ENCODE data around the gene PEPD. TPM values are rescaled to one million over a fixed set of nuclear protein-coding genes. Genes with fewer than 3 reads are reported as not detected.

Gene PEPD
- total RNA-seq, 1 experiment from 2014 or later = 83.1 TPM

DNA sequence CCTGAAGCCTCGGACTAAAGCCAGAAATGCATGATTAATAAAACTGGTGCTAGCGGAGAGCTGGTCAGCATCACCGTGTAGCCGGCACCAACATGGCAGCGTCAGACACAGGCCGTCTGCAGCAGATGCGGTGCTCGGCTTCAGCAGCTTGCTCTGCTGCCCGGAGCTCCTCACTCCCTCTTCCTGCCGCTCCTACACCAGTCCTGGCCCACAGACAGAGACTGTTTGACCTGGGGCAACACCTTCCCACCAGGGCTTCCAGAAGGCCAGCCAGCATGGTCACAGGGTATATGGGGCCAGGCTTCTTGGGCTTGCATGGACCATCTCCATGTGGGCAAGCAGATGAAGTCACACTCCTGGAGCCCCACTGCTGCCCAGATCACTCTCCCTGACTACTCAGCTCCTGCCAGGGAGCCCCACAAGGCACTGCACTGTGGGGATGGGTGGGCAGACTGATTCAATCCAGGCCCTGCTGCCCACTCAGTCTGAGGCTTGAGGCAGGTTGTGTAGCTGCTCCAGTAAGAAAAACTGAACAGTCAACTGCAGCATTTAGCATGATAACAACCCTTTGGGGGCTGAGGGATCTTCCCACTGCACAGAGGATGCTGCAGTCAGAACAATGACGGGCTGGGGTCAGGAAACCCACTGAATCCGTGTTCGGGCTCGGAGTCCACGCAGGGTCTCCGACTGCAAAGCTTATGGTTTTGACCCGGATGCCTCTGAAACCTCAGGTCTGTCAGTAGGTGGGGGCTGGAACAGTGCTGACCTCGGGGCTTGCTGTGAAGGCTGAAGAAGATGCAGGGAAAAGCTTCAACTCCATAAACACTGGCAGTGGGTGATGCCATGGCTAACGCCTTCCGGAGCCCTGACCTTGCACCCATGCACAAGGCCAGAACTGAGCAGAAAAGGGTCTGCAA, 102.5 kb downstream of the PEPD start (continued):
- TF ChIP-seq FOXP1 (CRISPR knock-in tag; IDR thresholded peaks at IDR 0.05; ENCODE audit: borderline replicate concordance) = no peak
- TF ChIP-seq FOXK1 (CRISPR knock-in tag; IDR thresholded peaks at IDR 0.05) = no peak
- TF ChIP-seq ZNF219 (CRISPR knock-in tag; IDR thresholded peaks at IDR 0.05; ENCODE audit: borderline replicate concordance) = no peak
- TF ChIP-seq, protein P1, sequence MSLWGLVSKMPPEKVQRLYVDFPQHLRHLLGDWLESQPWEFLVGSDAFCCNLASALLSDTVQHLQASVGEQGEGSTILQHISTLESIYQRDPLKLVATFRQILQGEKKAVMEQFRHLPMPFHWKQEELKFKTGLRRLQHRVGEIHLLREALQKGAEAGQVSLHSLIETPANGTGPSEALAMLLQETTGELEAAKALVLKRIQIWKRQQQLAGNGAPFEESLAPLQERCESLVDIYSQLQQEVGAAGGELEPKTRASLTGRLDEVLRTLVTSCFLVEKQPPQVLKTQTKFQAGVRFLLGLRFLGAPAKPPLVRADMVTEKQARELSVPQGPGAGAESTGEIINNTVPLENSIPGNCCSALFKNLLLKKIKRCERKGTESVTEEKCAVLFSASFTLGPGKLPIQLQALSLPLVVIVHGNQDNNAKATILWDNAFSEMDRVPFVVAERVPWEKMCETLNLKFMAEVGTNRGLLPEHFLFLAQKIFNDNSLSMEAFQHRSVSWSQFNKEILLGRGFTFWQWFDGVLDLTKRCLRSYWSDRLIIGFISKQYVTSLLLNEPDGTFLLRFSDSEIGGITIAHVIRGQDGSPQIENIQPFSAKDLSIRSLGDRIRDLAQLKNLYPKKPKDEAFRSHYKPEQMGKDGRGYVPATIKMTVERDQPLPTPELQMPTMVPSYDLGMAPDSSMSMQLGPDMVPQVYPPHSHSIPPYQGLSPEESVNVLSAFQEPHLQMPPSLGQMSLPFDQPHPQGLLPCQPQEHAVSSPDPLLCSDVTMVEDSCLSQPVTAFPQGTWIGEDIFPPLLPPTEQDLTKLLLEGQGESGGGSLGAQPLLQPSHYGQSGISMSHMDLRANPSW (CRISPR knock-in tag; conservative IDR thresholded peaks at IDR 0.05; ENCODE audit: low read depth) = no peak
- no peak for TF ChIP-seq CREM (CRISPR knock-in tag; IDR thresholded peaks at IDR 0.05)

DNA sequence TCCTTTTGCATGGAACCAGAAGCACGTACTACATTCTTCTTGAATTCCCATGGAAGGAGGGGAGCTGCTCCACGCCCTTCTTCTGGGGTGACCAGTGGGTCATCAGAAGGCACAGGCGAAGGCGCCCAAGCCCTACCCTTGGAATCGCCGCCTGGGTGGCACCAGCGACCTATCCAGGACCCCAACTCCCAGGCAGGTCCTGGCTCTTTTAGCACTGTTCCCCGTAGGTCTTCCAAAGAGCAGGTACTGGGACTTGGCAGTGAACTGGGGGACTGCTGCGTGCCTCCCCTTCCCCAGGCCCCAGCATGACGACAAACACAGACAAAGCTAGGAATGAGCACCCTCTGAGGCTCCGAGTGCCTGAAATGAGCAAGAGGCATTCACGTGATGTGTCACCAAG, 103.1 kb downstream of the PEPD start:
- Mint-ChIP-seq H3K36me3 (no peaks in the 10 kb centered on the region), H3K9me3 (no peaks in the 10 kb centered on the region), H3K4me3 (no peak overlapping the region), H3K4me1 (peaks cover 11% of the 10 kb centered on the region), H3K27me3 (ENCODE audit: low read depth) (no peaks in the 10 kb centered on the region), H3K27ac (no peak overlapping the region)
- DNase-seq (ENCODE audit: low spot score) (no peak), ATAC-seq (no peak)
- CTCF ChIA-PET = interaction anchor here (1.6 to 7.1 kb wide), 2 partner anchors 13 to 116 kb away, joined by 6 to 60 read pairs; partner anchors contain the start of gene CEBPA
- POLR2A ChIA-PET = no interaction called here
- TF ChIP-seq ZMAT4 (CRISPR knock-in tag; IDR thresholded peaks at IDR 0.05) = no peak
- no peak for TF ChIP-seq E2F1 (CRISPR knock-in tag; IDR thresholded peaks at IDR 0.05)
- no peak for TF ChIP-seq MXD4 (CRISPR knock-in tag; IDR thresholded peaks at IDR 0.05; ENCODE audit: borderline replicate concordance)
- TF ChIP-seq, protein P2, sequence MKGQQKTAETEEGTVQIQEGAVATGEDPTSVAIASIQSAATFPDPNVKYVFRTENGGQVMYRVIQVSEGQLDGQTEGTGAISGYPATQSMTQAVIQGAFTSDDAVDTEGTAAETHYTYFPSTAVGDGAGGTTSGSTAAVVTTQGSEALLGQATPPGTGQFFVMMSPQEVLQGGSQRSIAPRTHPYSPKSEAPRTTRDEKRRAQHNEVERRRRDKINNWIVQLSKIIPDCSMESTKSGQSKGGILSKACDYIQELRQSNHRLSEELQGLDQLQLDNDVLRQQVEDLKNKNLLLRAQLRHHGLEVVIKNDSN (CRISPR knock-in tag; IDR thresholded peaks at IDR 0.05) = no peak
- TF ChIP-seq ARID4B (CRISPR knock-in tag; IDR thresholded peaks at IDR 0.05; ENCODE audit: borderline replicate concordance) = no peak
- no peak for TF ChIP-seq GTF2I (CRISPR knock-in tag; conservative IDR thresholded peaks at IDR 0.05)
- TF ChIP-seq, protein P3, sequence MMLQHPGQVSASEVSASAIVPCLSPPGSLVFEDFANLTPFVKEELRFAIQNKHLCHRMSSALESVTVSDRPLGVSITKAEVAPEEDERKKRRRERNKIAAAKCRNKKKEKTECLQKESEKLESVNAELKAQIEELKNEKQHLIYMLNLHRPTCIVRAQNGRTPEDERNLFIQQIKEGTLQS (CRISPR knock-in tag; conservative IDR thresholded peaks at IDR 0.05) = no peak
- TF ChIP-seq, protein P4, sequence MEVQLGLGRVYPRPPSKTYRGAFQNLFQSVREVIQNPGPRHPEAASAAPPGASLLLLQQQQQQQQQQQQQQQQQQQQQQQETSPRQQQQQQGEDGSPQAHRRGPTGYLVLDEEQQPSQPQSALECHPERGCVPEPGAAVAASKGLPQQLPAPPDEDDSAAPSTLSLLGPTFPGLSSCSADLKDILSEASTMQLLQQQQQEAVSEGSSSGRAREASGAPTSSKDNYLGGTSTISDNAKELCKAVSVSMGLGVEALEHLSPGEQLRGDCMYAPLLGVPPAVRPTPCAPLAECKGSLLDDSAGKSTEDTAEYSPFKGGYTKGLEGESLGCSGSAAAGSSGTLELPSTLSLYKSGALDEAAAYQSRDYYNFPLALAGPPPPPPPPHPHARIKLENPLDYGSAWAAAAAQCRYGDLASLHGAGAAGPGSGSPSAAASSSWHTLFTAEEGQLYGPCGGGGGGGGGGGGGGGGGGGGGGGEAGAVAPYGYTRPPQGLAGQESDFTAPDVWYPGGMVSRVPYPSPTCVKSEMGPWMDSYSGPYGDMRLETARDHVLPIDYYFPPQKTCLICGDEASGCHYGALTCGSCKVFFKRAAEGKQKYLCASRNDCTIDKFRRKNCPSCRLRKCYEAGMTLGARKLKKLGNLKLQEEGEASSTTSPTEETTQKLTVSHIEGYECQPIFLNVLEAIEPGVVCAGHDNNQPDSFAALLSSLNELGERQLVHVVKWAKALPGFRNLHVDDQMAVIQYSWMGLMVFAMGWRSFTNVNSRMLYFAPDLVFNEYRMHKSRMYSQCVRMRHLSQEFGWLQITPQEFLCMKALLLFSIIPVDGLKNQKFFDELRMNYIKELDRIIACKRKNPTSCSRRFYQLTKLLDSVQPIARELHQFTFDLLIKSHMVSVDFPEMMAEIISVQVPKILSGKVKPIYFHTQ (CRISPR knock-in tag; IDR thresholded peaks at IDR 0.05) = no peak
- TF ChIP-seq, protein P1 (CRISPR knock-in tag; conservative IDR thresholded peaks at IDR 0.05; ENCODE audit: low read depth) = no peak
- TF ChIP-seq, protein P5, sequence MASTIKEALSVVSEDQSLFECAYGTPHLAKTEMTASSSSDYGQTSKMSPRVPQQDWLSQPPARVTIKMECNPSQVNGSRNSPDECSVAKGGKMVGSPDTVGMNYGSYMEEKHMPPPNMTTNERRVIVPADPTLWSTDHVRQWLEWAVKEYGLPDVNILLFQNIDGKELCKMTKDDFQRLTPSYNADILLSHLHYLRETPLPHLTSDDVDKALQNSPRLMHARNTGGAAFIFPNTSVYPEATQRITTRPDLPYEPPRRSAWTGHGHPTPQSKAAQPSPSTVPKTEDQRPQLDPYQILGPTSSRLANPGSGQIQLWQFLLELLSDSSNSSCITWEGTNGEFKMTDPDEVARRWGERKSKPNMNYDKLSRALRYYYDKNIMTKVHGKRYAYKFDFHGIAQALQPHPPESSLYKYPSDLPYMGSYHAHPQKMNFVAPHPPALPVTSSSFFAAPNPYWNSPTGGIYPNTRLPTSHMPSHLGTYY (CRISPR knock-in tag; IDR thresholded peaks at IDR 0.05) = no peak
- no peak for TF ChIP-seq TP53 (CRISPR knock-in tag; IDR thresholded peaks at IDR 0.05)
- TF ChIP-seq CREM (CRISPR knock-in tag; IDR thresholded peaks at IDR 0.05) = no peak
- TF ChIP-seq SP1 (CRISPR knock-in tag; conservative IDR thresholded peaks at IDR 0.05) = no peak

Measured in WTC11 (cell line).